CD4-positive, alpha-beta T cell (primary cell): Measurements from ENCODE around the gene CLEC2D. TPM values are rescaled to one million over a fixed set of nuclear protein-coding genes. Genes with fewer than 3 reads are reported as not detected.

Experiments
- ATAC-seq: fragments of 200-7000 bp; cut with Tn5 transposase; one replicate; pipeline ENCODE4 v1.10.0; 2022; ENCODE audit warnings: mild to moderate bottlenecking; ENCODE audit not compliant: poor library complexity
- CTCF ChIA-PET: fragments of 350-600 bp; sonication (Branson Sonifier 250); formaldehyde crosslinking; loops from one replicate; lab custom pipeline; 2021; ENCODE audit warnings: antibody characterized with exemption, inconsistent platforms; lab: Charles Lee
- POLR2A ChIA-PET: fragments of 350-600 bp; sonication (Branson Sonifier 250); formaldehyde crosslinking; loops from one replicate; lab custom pipeline; 2021; ENCODE audit warnings: antibody characterized with exemption, inconsistent platforms; lab: Charles Lee
- DNase-seq, 14 experiments: peaks; one replicate each; pipeline ENCODE4 v3.0.0-alpha.2; 2013 to 2020; ENCODE audit warnings: mixed read lengths in 2 of 14
- H3K27ac ChIP-seq, 2 donors: one replicate each; pipeline versions ENCODE4 v1.5.1 to v1.7.0; 2013; ENCODE audit warnings: low read length in 2 of 2, low read depth in 1 of 2, mild to moderate bottlenecking in 1 of 2
- H3K27me3 ChIP-seq, 2 experiments: 1 replicate in 1 of 2; 2 replicates in 1 of 2; pipeline versions ENCODE4 v1.6.1 to v1.7.0; 2013; ENCODE audit warnings: low read length in 2 of 2, control low read depth in 1 of 2, mild to moderate bottlenecking in 1 of 2, moderate library complexity in 1 of 2; ENCODE audit not compliant: insufficient read depth in 2 of 2, control insufficient read depth in 1 of 2
- H3K36me3 ChIP-seq: one replicate; pipeline ENCODE4 v1.6.1; 2013; ENCODE audit warnings: low read length, control low read depth; ENCODE audit not compliant: insufficient read depth
- H3K4me1 ChIP-seq: one replicate; pipeline ENCODE4 v1.6.1; 2013; ENCODE audit warnings: low read length, control low read depth; ENCODE audit not compliant: insufficient read depth
- H3K4me3 ChIP-seq: one replicate; pipeline ENCODE4 v1.5.1; 2013; ENCODE audit warnings: mild to moderate bottlenecking, low read length, moderate library complexity
- H3K9me3 ChIP-seq, 2 experiments: 1 replicate in 1 of 2; 2 replicates in 1 of 2; pipeline versions ENCODE4 v1.6.1 to v1.7.0; 2013; ENCODE audit warnings: low read length in 2 of 2, mild to moderate bottlenecking in 2 of 2, control low read depth in 1 of 2, moderate library complexity in 1 of 2; ENCODE audit not compliant: control insufficient read depth in 1 of 2, insufficient read depth in 1 of 2
- H3K27ac Mint-ChIP-seq: one replicate; pipeline ENCODE4 v1.8.0; 2020; ENCODE audit warnings: mixed read lengths
- H3K27me3 Mint-ChIP-seq: one replicate; pipeline ENCODE4 v1.8.0; 2021; ENCODE audit warnings: mixed read lengths
- H3K36me3 Mint-ChIP-seq: one replicate; pipeline ENCODE4 v1.8.0; 2021; ENCODE audit warnings: low read depth, mixed read lengths
- H3K4me1 Mint-ChIP-seq: one replicate; pipeline ENCODE4 v1.8.0; 2021; ENCODE audit warnings: low read depth, mixed read lengths
- H3K4me3 Mint-ChIP-seq: one replicate; pipeline ENCODE4 v1.8.0; 2020; ENCODE audit warnings: mild to moderate bottlenecking, mixed read lengths
- H3K9me3 Mint-ChIP-seq: one replicate; pipeline ENCODE4 v1.8.0; 2020; ENCODE audit warnings: mixed read lengths
- CTCF ChIP-seq: fragments of 200-600 bp; IDR thresholded peaks from one replicate; pipeline ENCODE4 v1.8.0; 2022; ENCODE audit warnings: antibody characterized with exemption, mild to moderate bottlenecking
- intact Hi-C, 2 experiments: fragments of 100-400 bp; cut with DNase I in 1 of 2; cut with micrococcal nuclease in 1 of 2; formaldehyde crosslinking; loops; one replicate each; pipeline versions ENCODE4 v1.15.1 to v1.9.0; 2023 to 2025; cut with DNase I, micrococcal nuclease
- total RNA-seq, 174 experiments: library from RNA in 2 of 174; stranded (reverse) in 2 of 174; gene quantifications; one replicate each; pipeline ENCODE4 v1.2.3 and lab custom pipeline; 2021 to 2026

CLEC2D gene
- total RNA-seq, 2 experiments from 2014 or later: 121 to 122 TPM

- CTCF ChIA-PET: interaction anchor here (0.8 to 2.8 kb wide), 31 partner anchors 9 to 411 kb away, joined by 3 to 28 read pairs (median 5); partner anchors contain the start of genes CD69, CLEC2B and CLEC2D
- Histone ChIP-seq H3K36me3 (no peaks in the 10 kb centered on the region), H3K4me1 (peaks cover 37% of the 10 kb centered on the region), H3K9me3 (peaks cover 0 to 3% of the 10 kb centered on the region in 2 experiments), H3K4me3 (peak overlapping the region; percentile 18), H3K27ac (peak overlapping the region; percentile 46 to 75), H3K27me3 (no peaks in the 10 kb centered on the region)
- TF ChIP-seq CTCF: no peak
- intact Hi-C loops: loop anchor here in 1 of 2 experiments (1.0 to 2.0 kb wide), 4 partner anchors 19 to 108 kb away; no protein-coding TSS in a partner anchor
- peak overlapping the region; percentile 91 for H3K27ac Mint-ChIP-seq
- no peaks in the 10 kb centered on the region for H3K36me3 Mint-ChIP-seq
- H3K27me3 Mint-ChIP-seq: no peaks in the 10 kb centered on the region
- peak overlapping the region; percentile 88 for H3K4me3 Mint-ChIP-seq
- H3K9me3 Mint-ChIP-seq: no peaks in the 10 kb centered on the region
- POLR2A ChIA-PET: interaction anchor here (0.6 to 5.9 kb wide), 36 partner anchors 8 to 215 kb away, joined by 3 to 198 read pairs (median 6); partner anchors contain the start of genes CD69, CLEC2B and CLEC2D
- H3K4me1 Mint-ChIP-seq: peaks cover 61% of the 10 kb centered on the region
- DNase-seq (peak; percentile 25 to 83 (median 48)), ATAC-seq (peak; percentile 73)
These were observed 73.1 kb downstream of the CLEC2D start for GRCh38 chr12:9742661-9743060.

- no peaks in the 10 kb centered on the region for H3K36me3 ChIP-seq
- peaks cover 48% of the 10 kb centered on the region for H3K4me1 Mint-ChIP-seq
- no peak overlapping the region for H3K4me3 Mint-ChIP-seq
- no peaks in the 10 kb centered on the region for H3K9me3 ChIP-seq
- H3K4me1 ChIP-seq: peaks cover 19% of the 10 kb centered on the region
- POLR2A ChIA-PET: interaction anchor here (5.4 to 5.9 kb wide), 2 partner anchors 12 to 95 kb away, joined by 192 to 198 read pairs; partner anchors contain the start of gene CD69
- peak overlapping the region; percentile 56 for H3K27ac Mint-ChIP-seq
- no peak overlapping the region for H3K4me3 ChIP-seq
- no peaks in the 10 kb centered on the region for H3K9me3 Mint-ChIP-seq
- ATAC-seq (no peak), DNase-seq (no peak)
- H3K27me3 ChIP-seq: no peaks in the 10 kb centered on the region
- intact Hi-C loops: loop anchor here (5.0 kb wide), 5 partner anchors 113 to 447 kb away; no protein-coding TSS in a partner anchor
- no peak for TF ChIP-seq CTCF
- H3K27me3 Mint-ChIP-seq: no peaks in the 10 kb centered on the region
- H3K36me3 Mint-ChIP-seq: no peaks in the 10 kb centered on the region
- CTCF ChIA-PET: interaction anchor here (1.0 to 2.6 kb wide), 2 partner anchors 53 to 69 kb away, joined by 3 to 12 read pairs; no protein-coding TSS in a partner anchor
- no peak overlapping the region for H3K27ac ChIP-seq
These were observed 75.7 kb downstream of the CLEC2D start for GRCh38 chr12:9745199-9745598.

Other genes with a start within 250 kb of the CLEC2D start
- gene KLRB1, start 61.8 kb upstream of the CLEC2D start, total RNA-seq: 10 to 100 TPM; 54.8 to 56.2 TPM
- gene CLECL1, start 63.4 kb downstream of the CLEC2D start, total RNA-seq: 1 to 10 TPM in 1 of 2 experiments, under 1 TPM in 1; 0.44 to 1.7 TPM
- 100 to 1,000 TPM; 631 to 659 TPM for gene CD69, start 91.2 kb downstream of the CLEC2D start, total RNA-seq
- gene KLRF1, start 157.8 kb downstream of the CLEC2D start, total RNA-seq: under 1 TPM in 1 of 2 experiments, not detected in 1; 0.44 TPM
- 100 to 1,000 TPM; 152 to 155 TPM for gene CLEC2B, start 199.6 kb downstream of the CLEC2D start, total RNA-seq
- not detected for gene KLRF2, start 211.8 kb downstream of the CLEC2D start, total RNA-seq